Measurements from ENCODE around the gene NINJ2.
"Not testable (repeated sequence)": the region's sequence is repeated elsewhere in the genome, so short reads cannot be mapped to it uniquely, and the experiment has no call there.

The NINJ2 gene

DNA sequence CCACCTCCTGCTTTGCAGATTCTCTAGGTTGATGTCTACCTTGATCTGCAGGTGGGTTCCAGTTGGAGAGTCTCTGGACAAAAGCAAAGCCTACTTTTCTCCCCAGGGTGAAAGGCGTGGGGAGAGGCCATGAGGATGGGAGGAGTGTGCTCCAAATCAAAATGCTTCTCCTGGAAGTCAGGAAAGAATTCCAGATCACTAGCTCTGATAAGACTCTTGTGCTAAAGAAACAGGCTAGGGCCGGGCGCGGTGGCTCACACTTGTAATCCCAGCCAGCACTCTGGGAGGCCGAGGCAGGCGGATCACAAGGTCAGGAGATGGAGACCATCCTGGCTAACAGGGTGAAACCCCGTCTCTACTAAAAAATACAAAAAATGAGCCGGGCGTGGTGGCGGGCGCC, 21.9 kb downstream of the NINJ2 start:
- DNase-seq (ENCODE audit: low spot score) = not testable (repeated sequence)

- no peak for DNase-seq (ENCODE audit: low spot score)
Measured at GRCh38 chr12:640773-641172, 22.5 kb downstream of the NINJ2 start.

DNA sequence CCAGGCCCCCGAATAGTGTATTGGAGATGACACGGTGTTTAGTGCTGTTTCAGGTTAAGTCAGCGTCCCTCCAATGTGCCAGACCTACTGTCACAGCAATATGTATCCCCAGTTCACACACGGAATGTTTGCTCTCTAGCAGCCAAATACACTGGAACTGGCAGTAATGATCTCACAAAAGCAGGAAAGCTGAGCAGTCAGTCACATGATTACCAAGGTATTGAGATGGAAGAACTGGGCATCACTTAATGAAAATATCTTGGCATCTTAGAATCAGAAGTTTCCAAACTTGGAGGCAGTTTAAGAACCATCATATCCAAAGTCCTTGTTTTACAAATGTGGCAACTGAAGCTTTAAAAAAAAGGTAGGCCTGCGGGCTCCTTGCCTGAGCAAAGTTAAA, 23.3 kb downstream of the NINJ2 start:
- DNase-seq (ENCODE audit: low spot score) = no peak

GRCh38 chr12:639566-639965, 23.7 kb downstream of the NINJ2 start:
- DNase-seq (ENCODE audit: low spot score) = no peak

- DNase-seq (ENCODE audit: low spot score) = no peak
Measured at GRCh38 chr12:638953-639557, 24.2 kb downstream of the NINJ2 start.

DNA sequence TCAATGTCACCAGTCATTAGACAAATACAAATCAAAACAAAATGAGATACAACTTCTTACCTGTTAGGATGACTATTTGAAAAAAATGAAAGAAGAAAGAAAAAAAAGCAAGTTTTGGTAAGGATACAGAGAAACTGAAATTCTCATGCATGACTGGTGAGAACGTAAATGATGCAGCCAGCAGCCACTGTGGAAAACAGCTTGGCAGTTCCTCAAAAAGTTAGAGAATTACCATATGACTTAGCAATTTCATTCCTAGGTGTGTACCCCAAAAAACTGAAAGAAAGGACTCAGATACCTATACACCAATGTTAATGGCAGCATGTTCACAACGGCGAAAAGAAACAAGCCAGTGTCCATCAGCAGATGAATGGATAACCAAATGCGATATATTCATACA, 26.6 kb downstream of the NINJ2 start:
- DNase-seq (ENCODE audit: low spot score) = no peak

- no peak for DNase-seq (ENCODE audit: low spot score)
Measured at GRCh38 chr12:633731-634130, 29.5 kb downstream of the NINJ2 start.

- no peak for DNase-seq (ENCODE audit: low spot score)
Measured at GRCh38 chr12:632102-632696, 31.0 kb downstream of the NINJ2 start.

DNA sequence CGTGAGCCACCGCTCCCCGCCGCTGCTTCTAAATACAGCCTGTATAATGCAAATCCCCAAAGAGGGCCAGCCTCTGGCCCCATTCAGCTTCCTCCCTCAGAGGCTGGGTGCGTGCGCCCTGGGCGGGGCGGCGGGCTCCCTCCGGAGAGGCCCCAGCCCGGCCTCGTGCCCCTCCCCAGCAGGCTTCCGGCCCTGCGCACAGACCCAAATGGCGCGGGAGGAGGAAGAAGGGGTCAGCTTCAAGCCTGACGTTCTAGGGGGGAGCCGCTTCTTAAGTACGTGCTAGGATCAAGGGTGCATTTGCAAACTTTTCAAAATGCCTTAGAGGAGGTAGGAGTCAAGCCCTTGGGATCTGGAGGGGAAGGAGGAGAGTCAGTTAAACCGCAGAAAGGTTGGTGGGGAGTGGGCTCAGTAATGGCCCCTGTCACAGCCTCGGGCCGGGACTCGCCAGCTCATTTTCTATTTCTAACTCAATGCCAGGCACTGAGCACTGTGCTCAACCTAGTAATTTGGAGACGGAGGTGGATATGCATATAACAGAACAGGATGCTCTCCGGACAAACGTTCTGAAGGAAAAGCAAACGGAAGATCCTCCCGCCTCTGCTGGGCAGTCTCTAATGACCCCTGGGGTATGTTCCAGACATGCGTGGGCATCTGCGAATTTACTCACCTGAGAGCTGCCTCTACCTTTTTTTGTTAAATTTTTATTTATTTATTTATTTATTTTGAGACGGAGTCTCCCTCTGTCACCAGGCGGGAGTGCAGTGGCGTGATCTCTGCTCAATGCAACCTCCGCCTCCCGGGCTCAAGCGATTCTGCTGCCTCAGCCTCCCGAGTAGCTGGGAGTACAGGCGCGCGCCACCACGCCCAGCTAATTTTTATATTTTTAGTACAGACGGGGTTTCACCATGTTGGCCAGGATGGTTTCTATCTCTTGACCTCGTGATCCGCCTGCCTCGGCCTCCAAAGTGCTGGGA, 32.3 kb downstream of the NINJ2 start:
- no peak for DNase-seq (ENCODE audit: low spot score)

GRCh38 chr12:628742-629078, 34.5 kb downstream of the NINJ2 start:
- DNase-seq (ENCODE audit: low spot score) = not testable (repeated sequence)

DNA sequence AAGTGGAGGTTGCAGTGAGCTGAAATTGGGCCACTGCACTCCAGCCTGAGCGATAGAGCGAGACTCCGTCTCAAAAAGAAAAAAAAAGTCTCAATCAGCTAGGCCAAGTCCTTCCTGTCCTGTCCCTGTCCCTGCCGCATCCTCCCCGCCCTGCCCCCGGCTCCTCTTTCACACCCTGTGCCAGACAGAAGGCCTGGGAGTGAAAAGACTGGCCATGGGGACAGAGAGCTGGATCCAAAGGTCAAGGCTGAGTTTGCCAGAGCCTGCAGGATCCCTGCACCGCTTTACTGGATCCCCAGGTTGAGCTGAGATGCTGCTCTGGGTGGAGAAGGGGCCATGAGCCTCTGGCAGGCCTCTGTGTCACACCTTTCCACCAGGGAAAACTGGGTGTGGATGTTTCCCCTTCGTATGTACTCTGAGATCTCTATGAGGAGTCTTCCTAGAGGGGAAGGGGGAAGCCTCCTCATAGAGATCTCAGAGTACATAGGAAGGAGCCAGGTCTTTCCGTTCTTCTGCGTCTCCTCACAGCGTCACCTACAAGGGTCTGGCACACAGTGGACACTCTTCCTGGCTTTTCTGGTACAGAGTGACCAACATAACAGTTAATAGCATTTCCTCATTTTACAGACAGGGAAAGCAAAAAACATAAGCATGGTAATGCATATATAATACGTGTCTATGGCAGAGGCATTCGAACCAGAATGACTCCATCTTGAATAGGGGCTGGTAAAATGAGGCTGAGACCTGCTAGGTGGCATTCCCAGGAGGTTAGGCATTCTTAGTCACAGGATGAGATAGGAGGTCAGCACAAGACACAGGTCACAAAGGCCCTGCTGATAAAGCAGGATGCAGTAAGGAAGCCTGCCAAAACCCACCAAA, 35.1 kb downstream of the NINJ2 start:
- DNase-seq (ENCODE audit: low spot score) = no peak

- no peak for DNase-seq (ENCODE audit: low spot score)
Measured at GRCh38 chr12:627285-627684, 36.0 kb downstream of the NINJ2 start.

- DNase-seq (ENCODE audit: low spot score) = no peak
Measured at GRCh38 chr12:625998-626397, 37.2 kb downstream of the NINJ2 start.

GRCh38 chr12:623865-624372, 39.3 kb downstream of the NINJ2 start:
- DNase-seq (ENCODE audit: low spot score) = no peak

- DNase-seq (ENCODE audit: low spot score) = no peak
Measured at GRCh38 chr12:623172-623864, 39.9 kb downstream of the NINJ2 start.

DNA sequence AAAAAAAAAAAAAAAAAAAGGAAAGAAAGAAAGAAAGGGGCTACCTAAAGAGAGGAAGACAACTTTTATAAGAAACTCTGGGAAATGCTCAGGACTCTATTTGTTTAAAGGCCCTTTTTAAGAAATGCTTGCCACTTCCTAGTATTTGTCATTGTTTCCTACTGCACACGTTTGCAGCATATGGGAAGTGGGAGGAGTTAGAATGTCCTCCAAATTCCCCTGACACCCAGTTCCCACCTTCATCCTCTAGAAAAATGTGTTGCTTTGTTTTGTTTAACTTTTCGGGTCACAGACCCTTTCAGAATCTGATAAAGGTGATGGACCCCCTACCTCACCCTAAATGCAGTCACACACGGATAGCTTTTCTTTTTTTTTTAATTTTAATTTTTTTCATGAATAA, 40.8 kb downstream of the NINJ2 start:
- no peak for DNase-seq (ENCODE audit: low spot score)

DNA sequence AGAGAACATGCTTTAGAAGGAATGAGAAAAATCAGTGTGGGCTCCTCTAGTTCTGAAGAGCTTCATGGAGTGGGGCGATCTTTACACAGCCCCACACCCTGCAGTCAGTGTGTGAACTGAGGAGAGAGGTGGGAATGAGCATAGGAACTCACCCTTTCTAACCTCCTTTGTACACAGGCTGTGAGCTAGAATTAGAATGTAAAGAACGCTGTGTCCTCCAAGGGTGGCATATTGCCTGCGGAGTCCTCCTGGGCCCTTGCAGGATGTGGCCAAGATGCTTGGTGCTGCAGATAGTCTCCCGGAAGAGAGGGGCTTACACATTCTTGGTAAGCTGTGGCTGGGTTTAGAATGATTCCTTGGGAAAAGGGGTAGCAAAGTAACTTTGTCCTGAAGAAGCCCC, 43.9 kb downstream of the NINJ2 start:
- DNase-seq (ENCODE audit: low spot score) = no peak

DNA sequence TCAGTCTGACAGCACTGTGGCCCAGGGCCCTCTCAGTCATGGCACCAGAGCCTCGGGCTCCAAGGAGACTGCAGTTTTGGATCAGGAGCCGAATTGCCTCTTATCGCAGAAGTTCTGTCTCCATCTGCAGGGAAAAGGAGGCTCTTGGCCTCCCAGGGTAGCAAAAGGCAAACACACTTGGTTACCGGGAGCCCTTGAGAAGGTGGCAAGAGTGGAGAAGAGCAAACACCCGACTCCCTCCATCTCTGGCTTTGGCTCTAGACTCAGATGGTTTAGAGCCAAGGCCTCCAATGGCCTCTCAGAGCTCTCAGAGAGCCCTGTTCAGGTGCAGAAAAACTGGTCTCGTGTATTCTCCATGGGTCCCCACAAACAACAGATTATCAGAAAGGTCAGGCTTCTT, 44.6 kb downstream of the NINJ2 start:
- no peak for DNase-seq (ENCODE audit: low spot score)

DNA sequence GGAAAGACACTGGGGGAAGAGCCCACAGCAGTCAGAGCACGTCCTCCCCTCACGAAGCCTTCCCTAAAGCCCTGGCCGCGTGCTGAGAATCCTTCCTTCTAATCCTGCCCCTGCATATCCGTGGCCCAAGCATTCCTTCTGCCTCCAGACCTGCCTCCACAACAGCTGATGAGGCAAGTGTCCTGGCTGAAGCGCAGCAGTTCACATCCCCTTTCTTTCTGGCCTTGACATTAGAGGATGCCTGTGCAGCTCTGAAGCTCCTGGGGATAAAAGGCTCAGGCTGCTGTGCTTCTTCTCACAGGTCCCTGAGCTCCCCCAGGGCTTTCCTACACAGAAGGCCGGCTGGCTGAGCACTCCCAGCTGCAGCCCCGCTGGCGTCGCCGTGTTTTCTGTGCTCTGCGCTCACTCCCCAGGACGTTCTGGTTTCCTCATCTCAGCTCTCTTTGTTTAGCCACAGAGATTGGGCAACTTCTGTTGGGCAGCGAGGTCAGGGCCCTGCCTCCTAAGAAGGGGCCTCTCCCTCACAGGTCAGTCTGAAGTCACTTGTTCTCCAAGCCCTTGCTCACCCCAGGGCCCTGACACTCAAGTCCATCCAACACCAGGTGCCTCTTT, 45.8 kb downstream of the NINJ2 start:
- DNase-seq (ENCODE audit: low spot score) = no peak

DNA sequence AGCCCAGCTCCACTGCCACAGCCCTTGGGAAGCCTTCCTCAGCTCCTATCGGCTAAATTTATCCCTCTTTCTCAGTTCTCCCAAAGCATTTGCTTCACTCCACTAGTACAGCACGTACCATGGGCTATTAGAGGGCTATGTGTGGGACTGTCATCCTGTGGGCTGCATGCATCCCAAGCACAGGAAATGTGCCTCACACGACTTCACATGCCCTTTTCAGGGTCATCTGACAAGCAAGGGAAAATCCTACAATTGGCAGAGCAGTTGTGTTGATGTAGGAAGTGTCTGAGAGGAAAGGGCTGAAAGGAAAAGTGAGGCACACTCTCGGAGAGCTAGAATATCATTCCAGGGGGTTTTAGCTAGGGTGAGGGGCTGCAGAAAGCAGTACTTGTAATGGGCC, 47.6 kb downstream of the NINJ2 start:
- no peak for DNase-seq (ENCODE audit: low spot score)

DNA sequence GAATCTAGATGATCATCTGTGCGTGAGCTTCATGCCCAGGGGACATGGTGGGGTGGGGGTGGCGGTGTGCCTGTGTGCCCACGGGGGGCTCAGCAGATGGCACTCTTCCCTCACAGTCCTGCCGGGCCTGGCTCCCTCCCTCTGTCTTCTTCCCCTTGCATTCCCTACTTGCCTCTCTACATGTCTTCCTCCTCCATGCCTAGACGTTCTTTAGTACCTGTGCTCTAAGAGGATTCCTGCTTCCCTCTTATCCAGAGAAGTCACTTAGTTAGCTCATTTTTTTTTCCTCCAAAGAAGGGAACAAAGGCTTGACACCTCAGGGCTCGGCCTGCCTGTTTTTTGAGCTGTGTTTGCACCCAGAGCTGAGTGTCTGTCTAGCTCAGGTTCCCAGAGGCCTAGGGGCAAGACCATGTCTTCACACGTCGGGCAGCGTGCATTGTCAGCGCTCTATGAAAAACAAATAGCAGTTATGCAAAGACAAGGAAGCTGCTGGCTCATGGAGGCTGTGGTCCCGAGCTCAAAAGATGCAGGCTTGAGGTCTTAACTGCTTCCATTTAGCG, 48.8 kb downstream of the NINJ2 start:
- DNase-seq (ENCODE audit: low spot score) = peak; percentile 39
